Heart left ventricle (tissue), 16 donors: ENCODE data around the gene COL27A1. TPM values are rescaled to one million over a fixed set of nuclear protein-coding genes. Genes with fewer than 3 reads are reported as not detected.

Experiments
- ATAC-seq, 4 donors: fragments of 200-7000 bp; cut with Tn5 transposase; one replicate each; pipeline ENCODE4 v1.9.1; 2020 to 2022; ENCODE audit warnings: moderate library complexity in 4 of 4, mild to moderate bottlenecking in 3 of 4, moderate number of reproducible peaks in 1 of 4
- DNase-seq, 5 donors: peaks; one replicate each; pipeline ENCODE4 v3.0.0-alpha.2; 2020
- H3K27ac ChIP-seq, 12 donors: fragments of 200-600 bp; sonication (generic) in 4 of 12; one replicate each; pipeline versions ENCODE4 v1.5.0 to v1.8.0; 2016 to 2022; ENCODE audit warnings: mild to moderate bottlenecking in 2 of 12
- H3K27me3 ChIP-seq, 9 donors: fragments of 200-600 bp; sonication (generic) in 2 of 9; one replicate each; pipeline versions ENCODE4 v1.5.1 to v1.8.0; 2016 to 2022; ENCODE audit warnings: mild to moderate bottlenecking in 3 of 9
- H3K36me3 ChIP-seq, 9 donors: fragments of 200-600 bp; sonication (generic) in 2 of 9; one replicate each; pipeline versions ENCODE4 v1.5.0 to v1.8.0; 2018 to 2022; ENCODE audit warnings: mild to moderate bottlenecking in 2 of 9
- H3K4me1 ChIP-seq, 12 donors: fragments of 200-600 bp; sonication (generic) in 4 of 12; one replicate each; pipeline versions ENCODE4 v1.5.0 to v1.8.0; 2016 to 2022; ENCODE audit warnings: mild to moderate bottlenecking in 3 of 12
- H3K4me3 ChIP-seq, 12 donors: fragments of 200-600 bp; sonication (generic) in 4 of 12; one replicate each; pipeline versions ENCODE4 v1.5.0 to v1.8.0; 2017 to 2022; ENCODE audit warnings: mild to moderate bottlenecking in 9 of 12, moderate library complexity in 4 of 12
- H3K9me3 ChIP-seq, 12 donors: fragments of 200-600 bp; sonication (generic) in 4 of 12; one replicate each; pipeline versions ENCODE4 v1.5.0 to v1.8.0; 2016 to 2022; ENCODE audit warnings: mild to moderate bottlenecking in 1 of 12
- POLR2A ChIP-seq, 2 donors: fragments of 450-650 bp; IDR thresholded peaks; one replicate each; pipeline ENCODE4 v1.6.1; 2017; ENCODE audit warnings: antibody characterized with exemption in 2 of 2, mild to moderate bottlenecking in 2 of 2, moderate library complexity in 2 of 2
- WGBS, 4 donors: extraction: QIAGEN DNeasy Blood & Tissue Kit in 2 of 4; methylation state at CpG; one replicate each; pipeline versions ENCODE4 v1.1.5 to v1.1.7; 2013 to 2018; 5-methylcytosine and 5-hydroxymethylcytosine counted together
- intact Hi-C, 10 donors: fragments of 100-400 bp; cut with DNase I; formaldehyde crosslinking; loops; one replicate each; pipeline versions ENCODE4 v1.11.1 to v1.14.2; 2022
- polyA plus RNA-seq, 2 donors: library from polyadenylated mRNA; stranded (reverse); fragments of 200-250 nt; gene quantifications; one replicate each; pipeline ENCODE4 v1.2.3, GENCODE V29; 2013
- total RNA-seq, 9 donors: library from RNA; depleted of rRNA in 2 of 9; stranded (reverse); fragments of >200 nt in 2 of 9; fragmentation: NEBNext Ultra II Directional in 3 of 9; extraction: Animal tissue kit (Norgen Biotek cat#: 25700) in 3 of 9; gene quantifications; one replicate each; pipeline versions ENCODE4 v1.1.0 to v1.2.4, GENCODE V29; 2016 to 2023
- TF ChIP-seq, protein P1 (sequence below), 12 donors: fragments of 200-600 bp; sonication (generic) in 4 of 12; IDR thresholded peaks; one replicate each; pipeline versions ENCODE4 v1.5.0 to v1.8.0; 2018 to 2022; ENCODE audit warnings: antibody characterized with exemption in 12 of 12, mild to moderate bottlenecking in 5 of 12
- donor health status: ischemic (EF 13 %, LVEDD 7.1; RV severe dilation, severe dysfunction).
- donor health status: healthy with polysubstance abuse.
- donor health status: DM: no; HTN: yes; CAD: no.
- donor health status: DM: no; HTN: no; CAD: no.
- donor health status: ischemic (EF 25% LVEDD 6.9; RV normal size, moderate dysfunction).
- donor health status: ischemic (EF 25% LVEDD 5.7; RV mildly dilated, moderate dysfunction).
- donor health status: healthy.
- donor health status: DM: yes; HTN: yes; CAD: no.
- donor health status: ischemic (EF 35%, LVEDD 5.7; RV mildly dilated, moderate dysfunction).
- donor health status: nonischemic (EF 11% LVEDD 7.7; RV severe dilation, severe dysfunction).
- donor health status: DM: yes; HTN: yes; CAD: no.
- donor health status: PGD.
- donor health status: ischemic (EF 29% LVEDD 5.4; RV normal size, mild dysfunction).
- donor health status: nonischemic (EF 23%, LVEDD 6.1; RV moderate dilation, normal function).

COL27A1 gene
- total and polyA plus RNA-seq, 11 donors, result 2.3 to 14.2 (median 5.2) TPM

DNA sequence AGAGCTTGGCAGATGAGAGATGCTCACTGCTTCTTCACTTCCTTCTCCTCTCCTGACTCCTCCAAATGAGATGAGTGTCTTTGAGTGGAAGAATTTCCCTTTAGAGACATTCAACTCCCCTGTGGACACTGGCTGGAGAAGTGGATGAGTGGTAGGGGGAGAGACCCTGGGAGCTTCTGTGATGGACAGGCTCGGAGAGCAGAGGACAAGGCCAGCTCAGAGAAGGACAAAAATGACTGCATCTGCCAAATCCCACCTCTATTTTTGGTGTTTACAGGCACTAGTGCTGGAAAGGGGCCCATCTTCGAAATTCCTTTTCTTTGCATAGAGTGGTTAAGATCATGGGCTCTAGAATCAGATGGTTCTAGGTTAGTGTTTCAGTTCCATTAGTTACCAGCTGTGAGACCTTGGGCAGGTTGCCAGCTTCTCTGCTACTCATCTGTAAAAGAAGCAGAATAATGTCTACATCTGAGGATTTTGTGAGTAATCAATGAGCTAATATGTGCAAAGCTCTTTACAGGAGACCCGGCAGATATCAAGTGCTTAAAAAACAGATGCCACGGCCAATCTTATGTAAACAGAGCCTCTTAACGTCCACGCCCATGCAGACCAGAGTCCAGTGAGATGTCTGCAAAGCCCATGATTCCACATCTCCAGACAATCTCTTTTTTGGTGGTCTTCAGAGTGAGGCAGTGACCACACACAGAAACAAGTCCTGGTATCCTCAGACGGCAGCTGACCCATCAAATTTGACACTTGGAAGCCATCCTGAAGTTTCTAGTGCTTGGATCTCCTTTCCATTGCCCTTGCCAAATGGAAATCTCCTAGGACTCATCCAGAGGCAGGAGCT lies 13.6 kb upstream of the COL27A1 start:
- DNase-seq (peak in 1 of 5 donors; percentile 60), ATAC-seq (peak in 2 of 4 donors; percentile 16 to 50)
- Histone ChIP-seq H3K9me3 (no peaks in the 10 kb centered on the region), H3K4me3 (no peak overlapping the region), H3K27ac (peak overlapping the region in 7 of 12 donors; percentile 18 to 56 (median 38)), H3K27me3 (peaks cover 0 to 3% (median 0%) of the 10 kb centered on the region in 9 donors), H3K4me1 (peaks cover 0 to 34% (median 25%) of the 10 kb centered on the region in 12 donors), H3K36me3 (no peaks in the 10 kb centered on the region)
- no peak for TF ChIP-seq POLR2A (IDR thresholded peaks at IDR 0.05)
- TF ChIP-seq, protein P1, sequence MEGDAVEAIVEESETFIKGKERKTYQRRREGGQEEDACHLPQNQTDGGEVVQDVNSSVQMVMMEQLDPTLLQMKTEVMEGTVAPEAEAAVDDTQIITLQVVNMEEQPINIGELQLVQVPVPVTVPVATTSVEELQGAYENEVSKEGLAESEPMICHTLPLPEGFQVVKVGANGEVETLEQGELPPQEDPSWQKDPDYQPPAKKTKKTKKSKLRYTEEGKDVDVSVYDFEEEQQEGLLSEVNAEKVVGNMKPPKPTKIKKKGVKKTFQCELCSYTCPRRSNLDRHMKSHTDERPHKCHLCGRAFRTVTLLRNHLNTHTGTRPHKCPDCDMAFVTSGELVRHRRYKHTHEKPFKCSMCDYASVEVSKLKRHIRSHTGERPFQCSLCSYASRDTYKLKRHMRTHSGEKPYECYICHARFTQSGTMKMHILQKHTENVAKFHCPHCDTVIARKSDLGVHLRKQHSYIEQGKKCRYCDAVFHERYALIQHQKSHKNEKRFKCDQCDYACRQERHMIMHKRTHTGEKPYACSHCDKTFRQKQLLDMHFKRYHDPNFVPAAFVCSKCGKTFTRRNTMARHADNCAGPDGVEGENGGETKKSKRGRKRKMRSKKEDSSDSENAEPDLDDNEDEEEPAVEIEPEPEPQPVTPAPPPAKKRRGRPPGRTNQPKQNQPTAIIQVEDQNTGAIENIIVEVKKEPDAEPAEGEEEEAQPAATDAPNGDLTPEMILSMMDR (IDR thresholded peaks at IDR 0.05), result no peak
- intact Hi-C loops, result no loop called here
- 21 to 38% (median 24%) methylated on average over 7 of the region's 7 CpGs for WGBS, 4 donors

DNA sequence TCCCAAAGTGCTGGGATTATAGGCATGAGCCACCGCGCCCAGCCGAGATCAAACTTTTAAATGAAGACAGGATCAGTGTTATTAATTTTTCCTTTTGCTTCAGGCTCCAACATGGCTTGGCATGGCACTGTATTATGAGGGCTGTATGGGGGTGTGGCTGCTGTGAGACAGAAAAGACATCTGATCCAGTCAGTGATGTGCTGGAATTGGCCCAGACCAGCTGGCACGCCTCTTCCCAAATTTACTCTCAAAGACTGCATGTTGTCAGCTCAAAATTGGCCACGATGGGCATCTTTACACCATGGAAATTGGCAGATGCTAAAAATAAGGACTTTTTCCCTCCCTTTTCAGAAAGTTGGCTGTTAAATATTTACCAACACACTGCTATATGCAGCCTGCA lies 12.1 kb upstream of the COL27A1 start:
- TF ChIP-seq, protein P1 (IDR thresholded peaks at IDR 0.05), result no peak
- no peak for TF ChIP-seq POLR2A (IDR thresholded peaks at IDR 0.05)
- 93 to 98% (median 97%) methylated on average over 5 of the region's 5 CpGs for whole genome bisulfite sequencing, 4 donors

DNA sequence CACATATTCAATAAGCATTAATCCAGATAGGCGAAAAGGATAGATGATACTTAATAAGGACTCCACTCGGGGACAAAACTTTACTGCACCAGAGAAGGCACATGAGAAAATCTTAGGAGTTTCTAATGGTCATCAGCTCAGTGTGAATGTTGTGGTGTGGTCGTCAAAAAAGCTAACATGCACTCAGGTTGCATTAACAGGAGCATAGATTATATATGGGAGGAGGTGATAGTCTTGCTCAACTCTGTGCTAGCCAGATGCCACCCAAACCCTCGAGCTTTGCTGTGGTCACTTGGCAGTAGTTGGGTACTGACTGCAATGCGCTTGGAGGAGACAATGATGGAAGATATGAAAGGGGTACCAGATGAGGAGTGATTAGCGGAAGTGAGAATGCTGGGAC lies 8.6 kb upstream of the COL27A1 start:
- intact Hi-C loops, result no loop called here
- TF ChIP-seq, protein P1 (IDR thresholded peaks at IDR 0.05), result no peak
- TF ChIP-seq POLR2A (IDR thresholded peaks at IDR 0.05), result no peak

More for the DNA sequence above, 12.1 kb upstream of the COL27A1 start:
- ATAC-seq (no peak), DNase-seq (no peak)
- Histone ChIP-seq H3K27ac (no peak overlapping the region), H3K4me3 (no peak overlapping the region), H3K4me1 (peaks cover 0 to 34% (median 25%) of the 10 kb centered on the region in 12 donors), H3K27me3 (peaks cover 0 to 3% (median 0%) of the 10 kb centered on the region in 9 donors), H3K9me3 (no peaks in the 10 kb centered on the region), H3K36me3 (no peaks in the 10 kb centered on the region)
- intact Hi-C loops, result no loop called here

DNA sequence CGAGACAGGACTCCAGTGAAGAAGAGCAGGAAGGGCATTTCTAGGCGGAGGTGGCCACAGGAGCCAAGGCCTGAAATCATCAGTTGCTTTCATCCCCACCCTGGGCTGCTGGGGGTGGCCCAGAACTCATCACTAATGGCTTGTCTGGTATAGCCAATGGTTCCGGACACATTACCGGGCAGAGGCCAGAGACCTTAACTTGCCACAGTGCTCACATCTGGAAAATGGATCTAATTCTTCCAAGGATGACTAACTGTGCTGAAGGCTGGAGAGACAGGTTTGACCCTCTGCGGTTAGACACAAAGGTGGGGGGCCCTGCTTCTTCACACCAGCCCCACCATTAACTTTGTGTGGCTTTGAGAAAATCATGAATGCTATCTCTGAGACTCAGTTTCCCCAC lies 6.2 kb upstream of the COL27A1 start:
- 77 to 95% (median 94%) methylated on average over 5 of the region's 5 CpGs for WGBS, 4 donors
- peak in 1 of 5 donors; percentile 11 for DNase-seq
- peaks cover 0 to 23% (median 9%) of the 10 kb centered on the region in 9 donors for H3K27me3 ChIP-seq
- no peak overlapping the region for H3K4me3 ChIP-seq
- no peak overlapping the region for H3K27ac ChIP-seq
- intact Hi-C loops, result no loop called here
- ATAC-seq, result no peak
- H3K4me1 ChIP-seq, result peaks cover 0 to 23% (median 5%) of the 10 kb centered on the region in 12 donors
- H3K9me3 ChIP-seq, result no peaks in the 10 kb centered on the region
- H3K36me3 ChIP-seq, result no peaks in the 10 kb centered on the region
- TF ChIP-seq, protein P1 (IDR thresholded peaks at IDR 0.05), result no peak
- TF ChIP-seq POLR2A (IDR thresholded peaks at IDR 0.05), result no peak

More for the DNA sequence above, 8.6 kb upstream of the COL27A1 start:
- H3K36me3 ChIP-seq, result no peaks in the 10 kb centered on the region
- 89 to 92% (median 90%) methylated on average over 6 of the region's 6 CpGs for WGBS, 4 donors
- H3K4me3 ChIP-seq, result no peak overlapping the region
- ATAC-seq, result no peak
- H3K27me3 ChIP-seq, result peaks cover 0 to 6% (median 0%) of the 10 kb centered on the region in 9 donors
- no peak for DNase-seq
- H3K27ac ChIP-seq, result no peak overlapping the region
- H3K4me1 ChIP-seq, result peaks cover 0 to 20% (median 7%) of the 10 kb centered on the region in 12 donors
- no peaks in the 10 kb centered on the region for H3K9me3 ChIP-seq
